ENCODE measurements around the gene LSG1.

LSG1 gene

DNA sequence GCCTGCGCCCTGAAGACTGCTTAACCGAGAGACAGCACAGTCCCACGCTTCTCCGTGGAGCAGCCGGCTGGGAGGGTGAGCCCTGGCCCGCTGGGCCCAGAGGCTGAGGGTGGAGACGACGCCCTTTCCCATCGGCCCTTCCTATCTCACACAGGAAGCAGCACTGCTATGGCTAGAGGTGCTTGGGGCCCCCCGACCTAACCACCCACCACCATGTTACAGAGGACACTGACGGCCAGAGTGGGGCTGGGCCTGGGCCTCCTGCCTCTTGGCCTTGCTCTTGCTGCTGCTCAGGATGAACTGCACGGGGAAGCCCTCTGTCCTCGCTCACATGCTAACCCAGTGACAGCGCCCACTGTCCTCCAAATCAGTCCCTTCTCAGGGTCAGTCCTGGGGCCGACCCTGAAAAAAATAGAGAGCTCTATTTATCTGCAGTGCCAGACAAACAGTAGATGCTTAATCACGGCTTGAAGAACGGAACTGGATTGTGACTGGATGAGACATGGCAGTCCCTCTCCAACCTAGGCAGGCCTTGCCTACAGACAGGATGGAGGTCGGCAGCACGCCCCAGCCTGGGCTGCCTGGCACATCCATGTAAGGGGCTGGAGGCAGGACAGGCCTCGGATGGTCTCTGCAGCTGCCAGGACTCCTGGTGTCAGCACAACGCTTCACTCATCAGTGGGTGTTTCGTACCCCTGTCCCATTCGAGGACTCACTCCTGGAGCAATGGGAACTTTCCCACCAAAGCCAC, 53.0 kb downstream of the LSG1 start:
- peaks cover 12 to 81% of the 10 kb centered on the region in 2 donors for H3K36me3 ChIP-seq (replicated peaks in 1 of 2; ENCODE audit: control insufficient read depth in 2 of 2, insufficient read depth in 2 of 2, low read length in 2 of 2)

GRCh38 chr3:194617827-194618226, 54.2 kb downstream of the LSG1 start:
- Histone ChIP-seq H2BK15ac (ENCODE audit: low read length) (no peak overlapping the region), H3K9me3 (replicated peaks in 1 of 2; ENCODE audit: control insufficient read depth in 2 of 2, insufficient read depth in 1 of 2, low read depth in 1 of 2, low read length in 2 of 2) (peaks cover 0 to 2% of the 10 kb centered on the region in 2 donors), H4K8ac (ENCODE audit: low read depth, low read length) (no peak overlapping the region), H2BK120ac (ENCODE audit: low read depth, low read length) (no peak overlapping the region), H3K14ac (ENCODE audit: low read length) (no peak overlapping the region), H3K23ac (ENCODE audit: low read depth, low read length, poor library complexity) (peak overlapping the region; percentile 73), H3K4me2 (ENCODE audit: insufficient read depth, low read length, poor library complexity, severe bottlenecking) (no peak overlapping the region), H2BK5ac (ENCODE audit: low read length) (no peak overlapping the region), H3K18ac (ENCODE audit: low read length) (no peak overlapping the region), H2AFZ (ENCODE audit: low read length) (no peak overlapping the region), H3K27me3 (ENCODE audit: control insufficient read depth in 3 of 3, insufficient read depth in 3 of 3, low read depth in 1 of 3, low read length in 3 of 3) (no peaks in the 10 kb centered on the region), H2BK12ac (ENCODE audit: low read length) (no peak overlapping the region), H2AK5ac (ENCODE audit: low read depth, low read length) (no peak overlapping the region), H3K27ac (replicated peaks; ENCODE audit: low read length) (no peak overlapping the region), H3K36me3 (replicated peaks in 1 of 2; ENCODE audit: control insufficient read depth in 2 of 2, insufficient read depth in 2 of 2, low read length in 2 of 2) (peaks cover 10 to 73% of the 10 kb centered on the region in 2 donors), H3K9ac (ENCODE audit: low read depth, low read length, poor library complexity) (no peak overlapping the region), H4K91ac (ENCODE audit: low read depth, low read length, poor library complexity) (no peak overlapping the region), H3K4ac (ENCODE audit: low read length) (no peak overlapping the region), H3K4me1 (ENCODE audit: control insufficient read depth in 2 of 2, insufficient read depth in 1 of 2, low read depth in 1 of 2, low read length in 2 of 2) (no peaks in the 10 kb centered on the region), H3K79me1 (ENCODE audit: low read depth, low read length) (no peaks in the 10 kb centered on the region), H3K4me3 (ENCODE audit: low read length in 2 of 2) (no peak overlapping the region)
- DNase-seq (ENCODE audit: low spot score), result no peak
- WGBS, 2 donors (ENCODE audit: extremely low coverage in 2 of 2, insufficient read length in 2 of 2, insufficient replicate concordance in 1 of 2), result no CpG with 5 or more reads among the region's 9 CpGs

More for the DNA sequence above, 53.0 kb downstream of the LSG1 start:
- Histone ChIP-seq H3K9me3 (replicated peaks in 1 of 2; ENCODE audit: control insufficient read depth in 2 of 2, insufficient read depth in 1 of 2, low read depth in 1 of 2, low read length in 2 of 2) (peaks cover 0 to 2% of the 10 kb centered on the region in 2 donors), H3K9ac (ENCODE audit: low read depth, low read length, poor library complexity) (no peak overlapping the region), H3K4me1 (ENCODE audit: control insufficient read depth in 2 of 2, insufficient read depth in 1 of 2, low read depth in 1 of 2, low read length in 2 of 2) (no peaks in the 10 kb centered on the region), H2BK5ac (ENCODE audit: low read length) (peak overlapping the region; percentile 82), H3K4me3 (ENCODE audit: low read length in 2 of 2) (no peak overlapping the region), H2AFZ (ENCODE audit: low read length) (no peak overlapping the region), H2AK5ac (ENCODE audit: low read depth, low read length) (no peak overlapping the region), H4K8ac (ENCODE audit: low read depth, low read length) (no peak overlapping the region), H3K79me1 (ENCODE audit: low read depth, low read length) (peaks cover 2% of the 10 kb centered on the region), H4K91ac (ENCODE audit: low read depth, low read length, poor library complexity) (no peak overlapping the region), H3K4me2 (ENCODE audit: insufficient read depth, low read length, poor library complexity, severe bottlenecking) (no peak overlapping the region), H2BK15ac (ENCODE audit: low read length) (no peak overlapping the region), H3K18ac (ENCODE audit: low read length) (no peak overlapping the region), H3K4ac (ENCODE audit: low read length) (no peak overlapping the region), H3K27me3 (ENCODE audit: control insufficient read depth in 3 of 3, insufficient read depth in 3 of 3, low read depth in 1 of 3, low read length in 3 of 3) (no peaks in the 10 kb centered on the region), H2BK12ac (ENCODE audit: low read length) (no peak overlapping the region), H3K23ac (ENCODE audit: low read depth, low read length, poor library complexity) (peak overlapping the region; percentile 55), H3K14ac (ENCODE audit: low read length) (no peak overlapping the region), H2BK120ac (ENCODE audit: low read depth, low read length) (no peak overlapping the region), H3K27ac (replicated peaks; ENCODE audit: low read length) (no peak overlapping the region)
- no peak for DNase-seq (ENCODE audit: low spot score)
- WGBS, 2 donors (ENCODE audit: extremely low coverage in 2 of 2, insufficient read length in 2 of 2, insufficient replicate concordance in 1 of 2), result no CpG with 5 or more reads among the region's 23 CpGs

GRCh38 chr3:194617143-194617671, 54.8 kb downstream of the LSG1 start:
- Histone ChIP-seq H3K4me1 (ENCODE audit: control insufficient read depth in 2 of 2, insufficient read depth in 1 of 2, low read depth in 1 of 2, low read length in 2 of 2) (no peaks in the 10 kb centered on the region), H2BK120ac (ENCODE audit: low read depth, low read length) (no peak overlapping the region), H3K9me3 (replicated peaks in 1 of 2; ENCODE audit: control insufficient read depth in 2 of 2, insufficient read depth in 1 of 2, low read depth in 1 of 2, low read length in 2 of 2) (peaks cover 0 to 2% of the 10 kb centered on the region in 2 donors), H2BK12ac (ENCODE audit: low read length) (no peak overlapping the region), H4K8ac (ENCODE audit: low read depth, low read length) (no peak overlapping the region), H3K9ac (ENCODE audit: low read depth, low read length, poor library complexity) (no peak overlapping the region), H3K4ac (ENCODE audit: low read length) (no peak overlapping the region), H3K36me3 (replicated peaks in 1 of 2; ENCODE audit: control insufficient read depth in 2 of 2, insufficient read depth in 2 of 2, low read length in 2 of 2) (peaks cover 10 to 67% of the 10 kb centered on the region in 2 donors), H3K14ac (ENCODE audit: low read length) (peak overlapping the region; percentile 56), H2BK5ac (ENCODE audit: low read length) (no peak overlapping the region), H3K79me1 (ENCODE audit: low read depth, low read length) (no peaks in the 10 kb centered on the region), H3K4me2 (ENCODE audit: insufficient read depth, low read length, poor library complexity, severe bottlenecking) (no peak overlapping the region), H2BK15ac (ENCODE audit: low read length) (no peak overlapping the region), H3K27ac (replicated peaks; ENCODE audit: low read length) (no peak overlapping the region), H2AFZ (ENCODE audit: low read length) (no peak overlapping the region), H3K4me3 (ENCODE audit: low read length in 2 of 2) (no peak overlapping the region), H3K18ac (ENCODE audit: low read length) (peak overlapping the region; percentile 11), H3K23ac (ENCODE audit: low read depth, low read length, poor library complexity) (peak overlapping the region; percentile 73), H4K91ac (ENCODE audit: low read depth, low read length, poor library complexity) (no peak overlapping the region), H2AK5ac (ENCODE audit: low read depth, low read length) (no peak overlapping the region), H3K27me3 (ENCODE audit: control insufficient read depth in 3 of 3, insufficient read depth in 3 of 3, low read depth in 1 of 3, low read length in 3 of 3) (no peaks in the 10 kb centered on the region)
- no peak for DNase-seq (ENCODE audit: low spot score)
- no CpG with 5 or more reads among the region's 14 CpGs for WGBS, 2 donors (ENCODE audit: extremely low coverage in 2 of 2, insufficient read length in 2 of 2, insufficient replicate concordance in 1 of 2)

DNA sequence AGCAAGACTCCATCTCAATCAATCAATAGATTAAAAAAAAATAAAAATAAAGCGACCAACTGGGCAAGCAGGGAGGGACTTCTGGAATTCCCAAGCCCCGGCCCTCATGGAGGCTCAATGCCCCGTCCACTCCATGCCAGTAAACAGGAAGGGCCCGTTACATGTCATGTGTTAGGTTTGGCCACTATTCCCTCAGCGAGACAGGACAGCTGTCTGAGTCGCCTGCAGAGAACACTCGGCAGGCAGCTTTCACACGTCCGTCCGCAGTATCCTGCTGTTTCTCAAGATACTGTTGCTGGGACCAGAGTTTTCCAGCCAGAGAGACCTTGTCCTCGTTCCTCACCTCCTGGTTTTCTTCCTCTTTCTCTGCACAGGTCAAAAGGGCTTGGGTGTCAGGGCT, 56.8 kb downstream of the LSG1 start:
- Histone ChIP-seq H3K4me1 (ENCODE audit: control insufficient read depth in 2 of 2, insufficient read depth in 1 of 2, low read depth in 1 of 2, low read length in 2 of 2) (no peaks in the 10 kb centered on the region), H2AFZ (ENCODE audit: low read length) (no peak overlapping the region), H4K8ac (ENCODE audit: low read depth, low read length) (no peak overlapping the region), H4K91ac (ENCODE audit: low read depth, low read length, poor library complexity) (no peak overlapping the region), H3K23ac (ENCODE audit: low read depth, low read length, poor library complexity) (no peak overlapping the region), H3K9ac (ENCODE audit: low read depth, low read length, poor library complexity) (no peak overlapping the region), H2BK120ac (ENCODE audit: low read depth, low read length) (no peak overlapping the region), H3K27ac (replicated peaks; ENCODE audit: low read length) (no peak overlapping the region), H2BK5ac (ENCODE audit: low read length) (no peak overlapping the region), H3K4me2 (ENCODE audit: insufficient read depth, low read length, poor library complexity, severe bottlenecking) (no peak overlapping the region), H2BK12ac (ENCODE audit: low read length) (no peak overlapping the region), H3K4ac (ENCODE audit: low read length) (no peak overlapping the region), H3K79me1 (ENCODE audit: low read depth, low read length) (no peaks in the 10 kb centered on the region), H3K27me3 (ENCODE audit: control insufficient read depth in 3 of 3, insufficient read depth in 3 of 3, low read depth in 1 of 3, low read length in 3 of 3) (peaks cover 0 to 2% (median 0%) of the 10 kb centered on the region in 3 experiments), H3K14ac (ENCODE audit: low read length) (no peak overlapping the region), H3K9me3 (replicated peaks in 1 of 2; ENCODE audit: control insufficient read depth in 2 of 2, insufficient read depth in 1 of 2, low read depth in 1 of 2, low read length in 2 of 2) (peaks cover 0 to 2% of the 10 kb centered on the region in 2 donors), H3K36me3 (replicated peaks in 1 of 2; ENCODE audit: control insufficient read depth in 2 of 2, insufficient read depth in 2 of 2, low read length in 2 of 2) (peaks cover 11 to 59% of the 10 kb centered on the region in 2 donors), H3K18ac (ENCODE audit: low read length) (no peak overlapping the region), H2BK15ac (ENCODE audit: low read length) (no peak overlapping the region), H2AK5ac (ENCODE audit: low read depth, low read length) (no peak overlapping the region), H3K4me3 (ENCODE audit: low read length in 2 of 2) (peak overlapping the region in 1 of 2 donors; percentile 25)
- WGBS, 2 donors (ENCODE audit: extremely low coverage in 2 of 2, insufficient read length in 2 of 2, insufficient replicate concordance in 1 of 2), result no CpG with 5 or more reads among the region's 11 CpGs
- DNase-seq (ENCODE audit: low spot score), result no peak

All from neuronal stem cell (in vitro differentiated cells).